Measurements from ENCODE around the gene KLK12.
A peak's percentile ranks its signal among the peaks of the same experiment; 100 is the strongest.

The KLK12 gene

GRCh38 chr19:51024924-51025323 is 9.9 kb downstream of the KLK12 start:
- TF ChIP-seq CTCF (IDR thresholded peaks at IDR 0.05) = no peak
- TF ChIP-seq ZFX (IDR thresholded peaks at IDR 0.05; ENCODE audit: borderline replicate concordance) = no peak
- peak overlapping the region; percentile 52 for H3K27ac ChIP-seq

- no peak overlapping the region for H3K27ac ChIP-seq
- TF ChIP-seq CTCF (IDR thresholded peaks at IDR 0.05) (no peak), ZFX (IDR thresholded peaks at IDR 0.05; ENCODE audit: borderline replicate concordance) (no peak)
These were observed 10.9 kb downstream of the KLK12 start for GRCh38 chr19:51023946-51024345.

GRCh38 chr19:51022526-51022925 is 12.3 kb downstream of the KLK12 start:
- TF ChIP-seq ZFX (IDR thresholded peaks at IDR 0.05; ENCODE audit: borderline replicate concordance) (no peak), CTCF (IDR thresholded peaks at IDR 0.05) (no peak)

GRCh38 chr19:51020988-51021651 is 13.7 kb downstream of the KLK12 start:
- TF ChIP-seq ZFX (IDR thresholded peaks at IDR 0.05; ENCODE audit: borderline replicate concordance) (no peak), CTCF (IDR thresholded peaks at IDR 0.05) (peak; percentile 87)
- H3K27ac ChIP-seq = peak overlapping the region; percentile 50

More at GRCh38 chr19:51022526-51022925, 12.3 kb downstream of the KLK12 start:
- H3K27ac ChIP-seq = no peak overlapping the region

GRCh38 chr19:51019544-51019925 is 15.3 kb downstream of the KLK12 start, which contains the start of gene KLK10:
TSS of gene KLK10 (minus strand) at chr19:51019709. CDS start at chr19:51019130, 579 bp downstream.
- no peak for TF ChIP-seq CTCF (IDR thresholded peaks at IDR 0.05)
- no peak for TF ChIP-seq ZFX (IDR thresholded peaks at IDR 0.05; ENCODE audit: borderline replicate concordance)
- no peak within 1 kb of the TSS for H3K27ac ChIP-seq

GRCh38 chr19:51018745-51019543 is 15.9 kb downstream of the KLK12 start:
- H3K27ac ChIP-seq = no peak overlapping the region
- TF ChIP-seq ZFX (IDR thresholded peaks at IDR 0.05; ENCODE audit: borderline replicate concordance) (no peak), CTCF (IDR thresholded peaks at IDR 0.05) (no peak)

Measured in 22Rv1 (cell line).